GM23338 (cell line): ENCODE measurements around the gene BAG5. TPM values are rescaled to one million over a fixed set of nuclear protein-coding genes. Genes with fewer than 3 reads are reported as not detected.

Experiments used
- ATAC-seq: fragments of 200-7000 bp; cut with Tn5 transposase; 3 replicates; pipeline ENCODE4 v1.9.1; 2020
- DNase-seq: peaks from one replicate; pipeline ENCODE4 v3.0.0-alpha.2; 2015; ENCODE audit warnings: low spot score
- H2AFZ ChIP-seq: fragments of 200-600 bp; sonication (generic); 2 replicates; pipeline ENCODE4 v1.8.0; 2016; ENCODE audit warnings: antibody characterized with exemption, mild to moderate bottlenecking, moderate library complexity
- H3F3A ChIP-seq: fragments of 200-600 bp; sonication (generic); replicated peaks from 2 replicates; pipeline ENCODE4 v1.8.0; 2017; ENCODE audit warnings: antibody characterized with exemption, mixed run types, low read depth
- H3K27ac ChIP-seq: fragments of 200-600 bp; sonication (generic); 2 replicates; pipeline ENCODE4 v1.6.1; 2016; ENCODE audit warnings: low read depth
- H3K27me3 ChIP-seq: fragments of 200-600 bp; sonication (generic); 2 replicates; pipeline ENCODE4 v1.8.0; 2016; ENCODE audit warnings: mild to moderate bottlenecking, mixed run types, moderate library complexity; ENCODE audit not compliant: insufficient read depth
- H3K36me3 ChIP-seq: fragments of 200-600 bp; sonication (generic); 2 replicates; pipeline ENCODE4 v1.8.0; 2016; ENCODE audit warnings: mild to moderate bottlenecking; ENCODE audit not compliant: insufficient read depth
- H3K4me1 ChIP-seq: fragments of 200-600 bp; sonication (generic); 2 replicates; pipeline ENCODE4 v1.8.0; 2016; ENCODE audit warnings: mild to moderate bottlenecking, moderate library complexity; ENCODE audit not compliant: insufficient read depth
- H3K4me2 ChIP-seq: fragments of 200-600 bp; sonication (generic); 2 replicates; pipeline ENCODE4 v1.7.1; 2017; ENCODE audit warnings: mixed run types
- H3K4me3 ChIP-seq: fragments of 200-600 bp; sonication (generic); 2 replicates; pipeline ENCODE4 v1.6.1; 2016; ENCODE audit warnings: mixed run types
- H3K79me2 ChIP-seq: fragments of 200-600 bp; sonication (generic); replicated peaks from 2 replicates; pipeline ENCODE4 v1.8.0; 2017; ENCODE audit warnings: mild to moderate bottlenecking; ENCODE audit not compliant: insufficient read depth
- H3K9me2 ChIP-seq: fragments of 200-600 bp; sonication (generic); 2 replicates; pipeline ENCODE4 v1.8.0; 2017; ENCODE audit not compliant: insufficient read depth
- H4K20me1 ChIP-seq: fragments of 200-600 bp; sonication (generic); replicated peaks from 2 replicates; pipeline ENCODE4 v1.8.0; 2017; ENCODE audit warnings: mild to moderate bottlenecking; ENCODE audit not compliant: insufficient read depth
- H3K27ac Mint-ChIP-seq: 2 replicates; pipeline ENCODE4 v1.8.0; 2020; ENCODE audit warnings: inconsistent platforms, mild to moderate bottlenecking, moderate library complexity, mixed read lengths
- H3K27me3 Mint-ChIP-seq: 3 replicates; pipeline ENCODE4 v1.8.0; 2022; ENCODE audit warnings: low read depth, mild to moderate bottlenecking, moderate library complexity, mixed read lengths, inconsistent platforms; ENCODE audit not compliant: insufficient read depth, poor library complexity
- H3K36me3 Mint-ChIP-seq: 3 replicates; pipeline ENCODE4 v1.8.0; 2021; ENCODE audit warnings: low read depth, mild to moderate bottlenecking, inconsistent platforms, moderate library complexity, mixed read lengths
- H3K4me1 Mint-ChIP-seq: 3 replicates; pipeline ENCODE4 v1.8.0; 2020; ENCODE audit warnings: mild to moderate bottlenecking, inconsistent platforms, mixed read lengths
- H3K4me3 Mint-ChIP-seq: 3 replicates; pipeline ENCODE4 v1.8.0; 2021; ENCODE audit warnings: moderate library complexity, mild to moderate bottlenecking, inconsistent platforms, mixed read lengths
- H3K9me3 Mint-ChIP-seq: 3 replicates; pipeline ENCODE4 v1.8.0; 2020; ENCODE audit warnings: moderate library complexity, mild to moderate bottlenecking, inconsistent platforms, mixed read lengths
- CREB1 ChIP-seq: fragments of 250-450 bp; sonication (Bioruptor Pico); IDR thresholded peaks from 2 replicates; pipeline ENCODE4 v1.5.0; 2020; ENCODE audit warnings: low read depth, mild to moderate bottlenecking, moderate library complexity
- CTCF ChIP-seq, 2 experiments: fragments of 200-600 bp in 1 of 2; sonication (generic) in 1 of 2; conservative IDR thresholded peaks; 2 replicates each; pipeline versions ENCODE4 v1.5.1 to v1.6.1; 2016 to 2017; ENCODE audit warnings: antibody characterized with exemption in 2 of 2, low read depth in 2 of 2, mild to moderate bottlenecking in 2 of 2, moderate library complexity in 1 of 2
- EZH2 ChIP-seq: fragments of 200-600 bp; sonication (generic); IDR thresholded peaks from one replicate; pipeline ENCODE4 v1.8.0; 2017; ENCODE audit warnings: antibody characterized with exemption, mild to moderate bottlenecking, low read depth; ENCODE audit not compliant: unreplicated experiment
- REST ChIP-seq: IDR thresholded peaks from one replicate; pipeline ENCODE4 v1.6.1; 2018; ENCODE audit warnings: antibody characterized with exemption; ENCODE audit not compliant: unreplicated experiment
- ZNF114 ChIP-seq: fragments of 250-450 bp; sonication (Bioruptor Pico); IDR thresholded peaks from 2 replicates; pipeline ENCODE4 v1.5.0; 2020; ENCODE audit warnings: mild to moderate bottlenecking, moderate library complexity
- polyA plus RNA-seq: library from polyadenylated mRNA; unstranded; fragments of >200 nt; fragmentation: Nextera tagmentation; extraction: Ambion mirVana; gene quantifications from 2 replicates; pipeline ENCODE4 v1.2.1, GENCODE V29; 2016
- total RNA-seq: library from RNA; depleted of rRNA; stranded (reverse); fragments of >200 nt; shearing (Covaris generic); gene quantifications from 2 replicates; pipeline ENCODE4 v1.2.3, GENCODE V29; 2014

The BAG5 gene
- total and polyA plus RNA-seq, 2 experiments from 2014 or later: 21.1 to 29.2 TPM

GRCh38 chr14:103593577-103593976 is 31.1 kb upstream of the BAG5 start:
- H3K36me3 ChIP-seq: no peaks in the 10 kb centered on the region
- no peaks in the 10 kb centered on the region; the same call in 1 of the 2 replicates for H4K20me1 ChIP-seq
- Mint-ChIP-seq H3K9me3 (no peaks in the 10 kb centered on the region; the same call in 2 of the 3 replicates), H3K4me1 (peaks cover 15% of the 10 kb centered on the region), H3K4me3 (no peak overlapping the region), H3K27ac (no peak overlapping the region), H3K27me3 (peaks cover 2% of the 10 kb centered on the region), H3K36me3 (peaks cover 13% of the 10 kb centered on the region)
- H3K4me2 ChIP-seq: no peak overlapping the region
- no peak overlapping the region for H2AFZ ChIP-seq
- H3K4me1 ChIP-seq: no peaks in the 10 kb centered on the region; the same call in 1 of the 2 replicates
- no peaks in the 10 kb centered on the region for H3K9me2 ChIP-seq
- no peak overlapping the region for H3K4me3 ChIP-seq
- H3K79me2 ChIP-seq: no peaks in the 10 kb centered on the region
- no peak for DNase-seq
- ATAC-seq: no peak
- H3K27me3 ChIP-seq: no peaks in the 10 kb centered on the region
- H3F3A ChIP-seq: peaks cover 7% of the 10 kb centered on the region; the same call in 1 of the 2 replicates
- H3K27ac ChIP-seq: peak overlapping the region; percentile 90
- no peak for TF ChIP-seq ZNF114 (CRISPR knock-in tag)
- TF ChIP-seq EZH2: no peak
- TF ChIP-seq REST: no peak
- no peak for TF ChIP-seq CTCF (conservative IDR thresholded peaks at IDR 0.05; ENCODE audit: low read depth in 2 of 2)

- TF ChIP-seq CREB1: no peak
- TF ChIP-seq CTCF (conservative IDR thresholded peaks at IDR 0.05; ENCODE audit: low read depth in 2 of 2): no peak
- Histone ChIP-seq H3K4me1 (no peaks in the 10 kb centered on the region), H3K9me2 (no peaks in the 10 kb centered on the region), H3K27me3 (no peaks in the 10 kb centered on the region), H2AFZ (no peak overlapping the region), H3K79me2 (peaks cover 11% of the 10 kb centered on the region; the same call in 1 of the 2 replicates), H3K4me2 (no peak overlapping the region), H3K36me3 (no peaks in the 10 kb centered on the region), H3K4me3 (no peak overlapping the region), H3F3A (no peaks in the 10 kb centered on the region; the same call in 1 of the 2 replicates), H4K20me1 (no peaks in the 10 kb centered on the region; the same call in none of the 2 replicates), H3K27ac (no peak overlapping the region)
- no peak overlapping the region for H3K27ac Mint-ChIP-seq
- ATAC-seq (no peak), DNase-seq (no peak)
- H3K9me3 Mint-ChIP-seq: no peaks in the 10 kb centered on the region
- H3K27me3 Mint-ChIP-seq: no peaks in the 10 kb centered on the region
- H3K4me1 Mint-ChIP-seq: no peaks in the 10 kb centered on the region
- peaks cover 27% of the 10 kb centered on the region for H3K36me3 Mint-ChIP-seq
- no peak overlapping the region for H3K4me3 Mint-ChIP-seq
These were observed 22.0 kb upstream of the BAG5 start for GRCh38 chr14:103584326-103584915.
